ENCODE data around the gene PCBP3. TPM values are rescaled to one million over a fixed set of nuclear protein-coding genes. Genes with fewer than 3 reads are reported as not detected.

The PCBP3 gene
- total RNA-seq, 6 experiments from 2014 or later, result not detected

DNA sequence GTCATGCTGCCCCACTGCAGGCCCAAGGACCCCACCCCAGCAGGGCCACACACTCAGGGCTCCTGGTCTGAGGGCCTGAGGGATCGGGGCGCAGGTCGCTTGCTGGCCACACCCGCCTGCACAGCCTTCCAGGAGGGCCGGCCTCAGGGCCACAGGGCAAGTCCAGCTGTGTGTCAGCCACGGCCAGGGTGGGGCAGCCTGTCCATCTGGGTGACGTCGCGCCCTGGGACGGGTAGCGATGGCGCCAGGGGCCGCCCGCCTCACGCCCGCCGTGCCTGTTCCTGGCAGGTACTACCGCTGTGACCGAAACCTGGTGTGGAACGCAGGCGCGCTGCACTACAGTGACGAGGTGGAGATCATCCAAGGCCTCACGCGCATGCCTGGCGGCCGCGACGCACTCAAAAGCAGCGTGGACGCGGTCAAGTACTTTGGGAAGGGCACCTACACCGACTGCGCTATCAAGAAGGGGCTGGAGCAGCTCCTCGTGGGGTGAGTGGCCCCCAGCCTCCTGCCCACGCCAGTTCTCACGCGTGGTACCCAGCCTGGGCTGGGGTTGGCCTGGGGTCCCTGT lies 340.5 kb downstream of the PCBP3 start:
- no peak overlapping the region for H3K4me3 Mint-ChIP-seq
- peaks cover 11% of the 10 kb centered on the region for H3K36me3 Mint-ChIP-seq (ENCODE audit: low read depth)
- peaks cover 12% of the 10 kb centered on the region for H3K4me1 Mint-ChIP-seq (ENCODE audit: low read depth)
- TF ChIP-seq CTCF (IDR thresholded peaks at IDR 0.05), result no peak
- H3K9me3 Mint-ChIP-seq, result no peaks in the 10 kb centered on the region
- DNase-seq, result no peak
- no peaks in the 10 kb centered on the region; the same call in 1 of the 2 replicates for H3K27me3 Mint-ChIP-seq (ENCODE audit: insufficient read depth)
- 0 out of 2 replicates have a peak overlapping the region, but pooled peaks have one; percentile 64 for H3K27ac Mint-ChIP-seq

DNA sequence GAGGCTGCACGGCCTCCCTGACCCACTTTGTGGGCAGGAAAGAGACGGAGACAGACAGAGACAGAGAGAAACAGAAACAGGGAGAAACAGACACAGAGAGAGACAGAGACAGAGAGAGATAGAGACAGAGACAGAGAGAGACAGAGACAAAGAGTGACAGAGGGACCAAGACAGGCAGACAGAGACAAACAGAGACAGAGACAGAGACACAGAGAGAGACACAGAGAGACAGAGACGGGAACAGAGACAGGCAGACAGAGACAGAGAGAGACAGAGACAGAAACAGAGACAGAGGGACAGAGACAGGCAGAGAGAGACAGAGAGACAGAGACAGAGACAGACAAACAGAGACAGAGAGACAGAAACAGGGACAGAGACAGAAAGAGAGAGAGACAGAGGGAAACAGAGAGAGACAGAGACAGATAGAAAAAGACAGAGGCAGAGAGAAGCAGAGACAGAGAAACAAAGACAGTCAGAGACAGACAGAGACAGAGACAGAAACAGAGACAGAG lies 341.1 kb downstream of the PCBP3 start:
- no peak for TF ChIP-seq CTCF (IDR thresholded peaks at IDR 0.05)
- H3K36me3 Mint-ChIP-seq (ENCODE audit: low read depth), result peaks cover 11% of the 10 kb centered on the region
- no peaks in the 10 kb centered on the region for H3K27me3 Mint-ChIP-seq (ENCODE audit: insufficient read depth)
- H3K9me3 Mint-ChIP-seq, result no peaks in the 10 kb centered on the region
- DNase-seq, result no peak
- H3K4me3 Mint-ChIP-seq, result peak overlapping the region; percentile 24; the same call in 1 of the 2 replicates
- peak overlapping the region; percentile 64 for H3K27ac Mint-ChIP-seq
- peaks cover 12% of the 10 kb centered on the region for H3K4me1 Mint-ChIP-seq (ENCODE audit: low read depth)

DNA sequence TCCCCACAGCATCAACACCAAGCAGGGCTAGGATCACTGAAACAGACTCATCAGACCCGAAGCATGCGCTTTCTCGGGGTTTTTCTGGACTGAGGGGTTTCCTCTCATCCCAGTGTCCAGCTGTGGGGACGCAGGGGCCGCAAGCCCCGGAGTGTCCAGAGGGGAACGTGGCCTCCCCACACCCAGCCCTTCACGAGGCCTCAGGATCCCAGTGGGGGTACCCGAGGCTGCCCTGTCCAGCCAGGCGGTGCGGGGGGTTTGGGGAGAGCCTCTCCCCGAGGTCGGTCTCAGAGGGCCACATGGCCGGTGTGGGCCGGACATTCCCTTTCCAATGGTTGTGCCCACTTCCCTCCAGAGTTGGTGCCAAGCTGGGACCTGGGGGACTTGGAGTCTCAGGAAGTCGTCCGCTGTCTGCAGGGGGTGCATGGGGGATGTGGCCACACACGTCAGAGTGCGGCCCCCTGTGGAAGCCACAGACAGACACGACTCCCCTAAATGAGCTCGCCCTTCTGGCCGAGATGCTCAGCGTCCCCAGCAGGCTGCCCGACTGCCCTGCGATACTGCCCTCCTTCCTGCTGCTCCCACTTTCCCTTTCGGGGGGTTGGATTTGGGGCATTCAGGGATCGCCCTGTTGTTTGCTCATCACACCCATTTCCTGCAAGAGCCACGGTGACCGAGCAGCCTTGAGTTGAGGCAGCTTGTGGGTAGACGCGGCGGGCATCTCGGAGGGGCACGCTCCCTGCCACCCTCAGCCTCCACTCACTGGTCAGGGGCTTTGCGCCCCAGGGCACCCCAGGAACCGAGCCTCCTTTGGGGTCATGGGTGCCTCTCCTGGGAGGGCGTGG lies 342.2 kb downstream of the PCBP3 start:
- DNase-seq, result no peak

DNA sequence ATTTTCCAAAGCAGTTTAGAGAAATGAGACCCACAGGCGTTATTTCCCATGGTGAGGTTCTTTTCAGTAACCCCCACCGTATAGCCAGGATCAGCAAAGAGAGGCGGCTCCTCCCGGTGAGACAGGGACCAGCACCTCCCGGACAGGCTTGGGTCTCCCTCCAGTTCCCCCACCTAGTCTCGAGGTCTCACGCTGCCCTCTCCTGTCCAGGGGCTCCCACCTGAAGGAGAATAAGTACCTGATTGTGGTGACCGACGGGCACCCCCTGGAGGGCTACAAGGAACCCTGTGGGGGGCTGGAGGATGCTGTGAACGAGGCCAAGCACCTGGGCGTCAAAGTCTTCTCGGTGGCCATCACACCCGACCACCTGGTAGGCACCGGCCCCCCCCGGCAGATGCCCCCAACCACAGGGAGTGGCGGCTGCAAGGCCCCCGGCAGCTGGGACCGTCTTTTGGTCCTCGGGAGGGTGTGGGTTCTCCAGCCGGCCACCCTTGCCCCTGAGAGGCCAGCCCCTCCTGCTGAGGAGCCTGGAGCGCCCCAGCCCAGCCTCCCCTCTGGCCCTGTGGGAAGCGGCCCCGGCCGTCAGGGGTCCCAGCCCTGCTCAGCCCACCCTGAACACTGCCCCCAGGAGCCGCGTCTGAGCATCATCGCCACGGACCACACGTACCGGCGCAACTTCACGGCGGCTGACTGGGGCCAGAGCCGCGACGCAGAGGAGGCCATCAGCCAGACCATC lies 343.0 kb downstream of the PCBP3 start:
- TF ChIP-seq CTCF (IDR thresholded peaks at IDR 0.05), result no peak
- H3K27ac Mint-ChIP-seq, result no peak overlapping the region
- no peak for DNase-seq
- no peak overlapping the region for H3K4me3 Mint-ChIP-seq
- H3K4me1 Mint-ChIP-seq (ENCODE audit: low read depth), result peaks cover 12% of the 10 kb centered on the region
- no peaks in the 10 kb centered on the region for H3K9me3 Mint-ChIP-seq
- H3K36me3 Mint-ChIP-seq (ENCODE audit: low read depth), result peaks cover 11% of the 10 kb centered on the region
- no peaks in the 10 kb centered on the region for H3K27me3 Mint-ChIP-seq (ENCODE audit: insufficient read depth)

More for the DNA sequence above, 342.2 kb downstream of the PCBP3 start:
- no peak for TF ChIP-seq CTCF (IDR thresholded peaks at IDR 0.05)
- Mint-ChIP-seq H3K27me3 (ENCODE audit: insufficient read depth) (no peaks in the 10 kb centered on the region), H3K4me1 (ENCODE audit: low read depth) (peaks cover 12% of the 10 kb centered on the region), H3K9me3 (no peaks in the 10 kb centered on the region), H3K36me3 (ENCODE audit: low read depth) (peaks cover 11% of the 10 kb centered on the region), H3K27ac (peak overlapping the region; percentile 64), H3K4me3 (no peak overlapping the region)

- TF ChIP-seq CTCF (IDR thresholded peaks at IDR 0.05), result no peak
- H3K27me3 Mint-ChIP-seq (ENCODE audit: insufficient read depth), result no peaks in the 10 kb centered on the region
- H3K27ac Mint-ChIP-seq, result no peak overlapping the region
- peaks cover 11% of the 10 kb centered on the region for H3K36me3 Mint-ChIP-seq (ENCODE audit: low read depth)
- no peak for DNase-seq
- no peak overlapping the region for H3K4me3 Mint-ChIP-seq
- H3K4me1 Mint-ChIP-seq (ENCODE audit: low read depth), result peaks cover 12% of the 10 kb centered on the region
- no peaks in the 10 kb centered on the region for H3K9me3 Mint-ChIP-seq
Observed at GRCh38 chr21:45987121-45987711, 343.7 kb downstream of the PCBP3 start.

Measured in HFFc6 (cell line).